Stimulated activated CD4-positive, alpha-beta T cell treated with anti-CD3 and anti-CD28 coated beads, TNF-alpha, amount 100 ng/mL, for 24 hours (primary cell): ENCODE data around the gene GNMT.

Source experiments
- DNase-seq, 3 experiments: peaks; one replicate each; pipeline ENCODE4 v3.0.0-alpha.2; 2020; ENCODE audit warnings: low read depth in 3 of 3

Gene GNMT

DNA sequence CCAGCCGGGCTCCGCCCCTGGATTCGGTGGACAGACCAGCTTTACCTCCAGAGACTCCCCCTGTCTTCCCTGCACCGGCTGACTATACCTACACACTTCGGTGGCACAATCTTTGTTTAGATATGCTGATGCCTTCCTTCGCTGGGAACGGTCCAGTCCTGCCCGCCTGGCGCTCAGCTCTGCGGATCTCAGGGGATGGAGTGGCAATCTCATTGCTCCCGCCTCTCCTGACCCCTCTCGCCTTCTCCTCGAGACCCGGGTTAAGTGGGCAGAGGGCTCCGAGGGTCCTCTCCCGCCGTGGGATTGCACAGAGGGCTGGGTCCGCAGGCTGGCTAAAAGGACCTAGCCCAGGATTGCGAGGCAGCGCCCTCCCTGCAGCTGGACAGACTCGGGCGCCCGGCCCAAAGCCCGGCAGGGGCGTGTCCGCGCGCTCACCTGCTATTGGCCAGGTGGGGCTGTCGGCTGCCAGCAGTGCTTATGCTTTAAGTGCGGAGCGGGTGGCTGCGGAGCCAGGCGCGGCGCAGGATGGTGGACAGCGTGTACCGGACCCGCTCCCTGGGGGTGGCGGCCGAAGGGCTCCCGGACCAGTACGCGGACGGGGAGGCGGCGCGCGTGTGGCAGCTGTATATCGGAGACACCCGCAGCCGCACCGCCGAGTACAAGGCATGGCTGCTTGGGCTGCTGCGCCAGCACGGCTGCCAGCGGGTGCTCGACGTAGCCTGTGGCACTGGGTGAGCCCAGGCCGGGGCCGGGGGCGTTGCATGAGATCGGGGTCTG, at the start of gene GNMT:
Gene GNMT, plus strand, starts transcription at position 512 of the 777 bp plus-strand sequence. Its CDS starts 14 bp downstream, at position 526.
- peak in 1 of 3 experiments; percentile 31 for DNase-seq

- no peak for DNase-seq
Observed at GRCh38 chr6:42911171-42912021, 49.2 kb upstream of the GNMT start.

DNA sequence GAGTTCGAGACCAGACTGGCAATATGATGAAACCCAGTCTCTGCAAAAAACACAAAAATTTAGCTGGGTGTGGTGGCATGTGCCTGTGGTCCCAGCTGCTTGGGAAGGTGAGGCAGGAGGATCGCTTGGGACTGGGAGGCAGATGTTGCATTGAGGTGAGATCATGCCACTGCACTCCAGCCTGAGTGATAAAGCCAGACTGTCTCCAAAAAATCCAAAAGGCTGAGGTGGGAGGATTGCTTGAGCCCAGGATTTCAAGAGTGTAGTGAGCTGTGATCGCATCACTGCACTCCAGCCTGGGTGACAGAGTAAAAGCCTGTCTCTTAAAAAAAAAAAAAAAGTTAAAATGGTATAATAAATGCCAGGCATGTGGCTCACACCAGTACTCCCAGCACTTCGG, 46.0 kb upstream of the GNMT start:
- DNase-seq, result no peak

DNA sequence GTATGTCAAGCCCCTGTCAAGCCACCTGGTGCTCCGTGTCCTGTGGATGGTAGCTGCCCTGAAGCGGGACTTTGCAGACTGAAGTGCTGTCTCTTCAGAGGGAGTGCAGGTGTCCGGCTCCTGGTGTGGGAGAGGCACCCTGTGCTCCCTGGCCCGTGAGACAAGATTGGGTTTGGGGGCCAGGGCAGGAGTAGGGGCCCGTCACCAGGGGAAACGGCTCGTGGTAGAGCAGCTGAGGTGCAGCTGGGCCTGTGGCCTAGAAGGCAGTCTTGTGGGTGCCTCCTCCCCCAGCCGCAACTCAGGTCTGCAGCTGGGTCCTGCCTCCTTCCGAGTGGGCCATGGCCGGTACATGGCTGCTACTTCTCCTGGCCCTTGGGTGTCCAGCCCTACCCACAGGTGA, 44.8 kb upstream of the GNMT start, which contains the start of gene PTCRA:
Gene PTCRA, plus strand, starts transcription at position 322 of the 400 bp plus-strand sequence. Its CDS starts 17 bp downstream, at position 339.
- no peak for DNase-seq

- DNase-seq, result no peak
Observed at GRCh38 chr6:42916288-42916687, 44.3 kb upstream of the GNMT start.

DNA sequence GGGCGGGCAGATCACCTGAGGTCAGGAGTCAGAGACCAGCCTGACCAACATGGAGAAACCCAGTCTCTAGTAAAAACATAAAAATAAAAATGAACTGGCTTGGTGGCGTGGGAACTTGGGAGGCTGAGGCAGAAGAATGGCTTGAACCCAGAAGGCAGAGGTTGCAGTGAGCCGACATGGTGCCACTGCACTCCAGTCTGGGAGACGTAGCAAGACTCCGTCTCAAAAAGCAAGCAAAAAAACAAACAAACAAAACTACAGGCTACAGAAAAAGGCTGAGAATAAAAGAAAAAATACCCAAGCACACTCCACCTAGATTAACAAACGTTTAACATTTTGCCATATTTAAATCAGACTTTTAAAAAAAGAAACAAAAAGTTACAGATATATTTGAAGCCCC, 38.8 kb upstream of the GNMT start:
- DNase-seq, result no peak

- DNase-seq, result no peak
Observed at GRCh38 chr6:42923666-42924065, 36.9 kb upstream of the GNMT start.

- no peak for DNase-seq
Observed at GRCh38 chr6:42925248-42925857, 35.2 kb upstream of the GNMT start.

- DNase-seq, result peak; percentile 84 to 95 (median 90)
Observed at GRCh38 chr6:42928986-42929820, 31.4 kb upstream of the GNMT start, which contains the start of gene CNPY3. Gene CNPY3 (plus strand): TSS chr6:42929480. CDS start chr6:42929571, 91 bp downstream.

DNA sequence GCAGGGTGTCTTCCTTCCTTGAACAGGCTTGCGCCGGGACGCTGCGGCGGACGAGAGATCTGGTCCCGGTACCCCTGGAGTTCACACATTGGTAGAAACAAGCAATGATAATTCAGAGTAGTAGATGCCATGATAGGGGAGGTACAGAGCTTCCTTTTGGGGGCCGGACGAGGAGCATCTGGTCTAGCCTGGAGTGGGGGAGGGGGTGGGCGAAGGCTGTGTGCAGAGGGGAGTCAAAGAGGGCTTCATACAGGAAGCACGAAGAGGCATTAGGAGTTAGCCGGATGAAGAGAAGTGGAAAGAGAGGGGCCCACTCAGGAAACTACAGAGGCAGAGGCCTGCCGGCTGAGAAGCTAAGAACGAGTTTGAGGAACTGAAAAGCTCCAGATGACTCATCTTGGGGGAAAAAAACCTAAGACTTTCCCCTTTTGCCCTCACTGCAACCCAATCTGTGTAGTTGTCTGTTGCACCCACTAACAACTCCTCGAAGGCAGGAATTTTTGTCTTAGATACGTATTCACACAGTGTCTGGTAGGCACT, 30.7 kb upstream of the GNMT start:
- peak; percentile 36 to 63 (median 42) for DNase-seq

DNA sequence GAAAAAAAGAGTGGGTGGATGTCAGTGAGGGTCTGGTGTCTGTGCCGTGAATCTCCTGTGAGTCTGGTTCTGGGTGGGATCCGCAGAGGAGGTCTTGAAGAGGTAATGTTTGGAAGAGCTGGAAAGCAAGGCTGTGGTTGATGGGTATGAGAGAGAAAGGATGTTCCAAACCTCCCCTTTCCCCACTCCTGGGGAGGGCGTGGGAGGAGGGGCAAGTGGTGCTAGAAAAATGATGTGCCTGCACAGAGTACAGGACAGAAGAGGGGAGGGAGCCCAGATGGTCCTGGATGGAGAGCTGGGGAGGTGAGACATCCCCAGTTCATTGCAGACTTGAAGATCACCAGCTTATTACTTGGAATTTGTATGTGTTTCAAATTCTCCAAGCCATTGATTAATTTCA, 28.1 kb upstream of the GNMT start:
- no peak for DNase-seq

DNA sequence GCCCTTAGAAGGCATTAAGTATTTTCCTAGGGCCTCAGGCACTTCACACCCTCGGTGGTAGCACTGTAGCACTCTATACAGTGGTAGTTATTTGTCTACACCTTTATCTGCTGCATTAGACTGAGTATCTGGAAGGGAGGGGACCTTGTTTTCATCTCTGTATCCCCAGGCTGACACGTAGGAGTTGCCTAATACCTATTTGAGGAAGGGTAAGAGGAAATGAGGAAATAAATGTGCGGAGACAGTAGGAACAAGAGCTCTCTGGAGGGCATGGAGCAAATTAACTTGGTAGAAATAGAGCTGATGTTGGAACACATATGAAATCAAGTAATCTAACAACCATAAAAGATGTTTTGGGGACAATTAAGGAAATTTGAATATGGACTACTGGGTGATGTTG, 27.3 kb upstream of the GNMT start:
- DNase-seq, result no peak

DNA sequence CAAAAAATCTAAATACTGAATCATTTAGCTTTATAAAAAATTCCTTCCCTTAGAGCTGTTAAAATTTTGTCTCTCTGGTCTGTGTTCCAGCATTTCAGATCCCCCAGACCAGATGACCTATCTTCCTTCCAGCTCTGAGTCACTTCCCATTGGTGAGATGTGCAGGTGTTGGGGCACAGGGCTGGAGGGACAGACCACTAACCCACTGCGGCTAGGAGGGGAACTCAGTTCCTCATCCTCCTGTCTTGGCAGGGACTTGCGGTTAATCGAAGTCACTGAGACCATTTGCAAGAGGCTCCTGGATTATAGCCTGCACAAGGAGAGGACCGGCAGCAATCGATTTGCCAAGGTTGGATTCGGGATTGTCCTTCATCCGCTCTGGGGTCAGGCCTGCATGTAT, 25.2 kb upstream of the GNMT start:
- DNase-seq, result no peak

- no peak for DNase-seq
Observed at GRCh38 chr6:42936398-42936797, 24.2 kb upstream of the GNMT start.

DNA sequence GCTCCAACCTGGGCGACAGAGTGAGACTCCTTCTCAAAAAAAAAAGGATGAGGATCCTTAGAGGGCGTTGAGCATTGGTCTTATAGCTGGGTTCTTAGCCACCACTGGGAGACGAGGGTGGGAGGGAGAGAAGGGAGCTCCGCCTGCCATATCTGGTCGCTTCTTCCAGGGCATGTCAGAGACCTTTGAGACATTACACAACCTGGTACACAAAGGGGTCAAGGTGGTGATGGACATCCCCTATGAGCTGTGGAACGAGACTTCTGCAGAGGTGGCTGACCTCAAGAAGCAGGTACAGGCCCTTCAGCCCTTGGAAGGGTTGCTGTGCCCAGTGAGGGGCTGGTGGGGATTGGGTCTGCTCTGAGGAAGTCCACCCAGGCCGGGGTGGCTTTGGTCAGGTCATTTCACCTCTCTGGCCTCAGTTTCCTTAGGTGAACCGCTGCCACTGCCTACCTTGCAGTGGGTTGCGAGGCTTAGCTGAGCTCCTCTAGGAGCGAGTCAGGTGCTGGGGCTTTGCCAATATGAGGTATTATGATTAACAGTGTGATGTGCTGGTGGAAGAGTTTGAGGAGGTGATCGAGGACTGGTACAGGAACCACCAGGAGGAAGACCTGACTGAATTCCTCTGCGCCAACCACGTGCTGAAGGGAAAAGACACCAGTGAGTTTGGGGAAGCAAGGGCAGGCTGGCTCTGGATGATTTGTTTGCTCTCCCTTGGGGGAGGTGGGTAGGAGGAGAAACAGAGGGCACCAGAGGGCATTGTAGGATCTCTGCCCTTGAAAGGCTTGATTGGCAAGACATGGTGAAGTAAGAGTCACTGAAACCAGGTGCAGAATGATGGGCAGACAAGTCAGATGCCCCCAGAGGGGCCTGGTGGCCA, 22.8 kb upstream of the GNMT start:
- DNase-seq, result no peak

DNA sequence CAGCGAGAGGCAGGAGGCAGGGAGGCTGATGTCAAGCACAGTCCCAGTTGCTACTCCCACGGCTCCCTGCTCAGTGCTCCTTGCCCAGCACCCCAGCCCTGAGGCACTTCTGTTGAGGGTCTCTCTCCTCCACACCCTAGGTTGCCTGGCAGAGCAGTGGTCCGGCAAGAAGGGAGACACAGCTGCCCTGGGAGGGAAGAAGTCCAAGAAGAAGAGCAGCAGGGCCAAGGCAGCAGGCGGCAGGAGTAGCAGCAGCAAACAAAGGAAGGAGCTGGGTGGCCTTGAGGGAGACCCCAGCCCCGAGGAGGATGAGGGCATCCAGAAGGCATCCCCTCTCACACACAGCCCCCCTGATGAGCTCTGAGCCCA, 22.1 kb upstream of the GNMT start:
- no peak for DNase-seq

- DNase-seq, result no peak
Observed at GRCh38 chr6:42938987-42939809, 21.4 kb upstream of the GNMT start.

DNA sequence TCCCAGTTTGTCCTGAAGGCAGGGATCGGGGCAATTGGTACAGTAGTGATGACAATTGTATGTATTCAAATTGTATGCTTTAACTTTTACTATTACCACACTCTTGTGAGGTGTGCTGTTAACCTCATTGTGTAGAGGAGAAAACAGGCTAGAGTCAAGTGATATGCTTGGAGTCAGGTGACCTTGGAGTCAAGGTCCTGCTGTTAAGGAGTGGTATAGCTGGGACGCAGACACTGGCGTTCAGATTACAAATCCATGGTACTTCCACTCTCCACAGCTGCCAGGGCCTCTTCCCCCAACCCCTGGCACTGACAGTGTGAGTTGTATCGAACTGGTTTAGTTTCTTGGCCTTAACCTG, 20.8 kb upstream of the GNMT start:
- DNase-seq, result no peak

- no peak for DNase-seq
Observed at GRCh38 chr6:42940493-42941045, 20.0 kb upstream of the GNMT start.
